ENCODE results near the gene SCGB1D1. TPM values are rescaled to one million over a fixed set of nuclear protein-coding genes. Genes with fewer than 3 reads are reported as not detected.

The SCGB1D1 gene
- total RNA-seq, 1 experiment from 2014 or later, result not detected

- Mint-ChIP-seq H3K27me3 (ENCODE audit: low read depth) (peaks cover 3% of the 10 kb centered on the region), H3K27ac (no peak overlapping the region), H3K4me3 (no peak overlapping the region), H3K36me3 (no peaks in the 10 kb centered on the region), H3K4me1 (no peaks in the 10 kb centered on the region), H3K9me3 (peaks cover 2% of the 10 kb centered on the region; the same call in 1 of the 2 replicates)
- ATAC-seq (no peak), DNase-seq (ENCODE audit: low spot score) (no peak)
- TF ChIP-seq NFYB (CRISPR knock-in tag; conservative IDR thresholded peaks at IDR 0.05; ENCODE audit: low read depth) (no peak), TCF7 (CRISPR knock-in tag; IDR thresholded peaks at IDR 0.05; ENCODE audit: low read depth) (no peak), CREM (CRISPR knock-in tag; IDR thresholded peaks at IDR 0.05) (no peak), IRF2 (CRISPR knock-in tag; IDR thresholded peaks at IDR 0.05; ENCODE audit: borderline replicate concordance, low read depth) (no peak), TP53 (CRISPR knock-in tag; IDR thresholded peaks at IDR 0.05) (no peak), GABPB1 (CRISPR knock-in tag; IDR thresholded peaks at IDR 0.05) (no peak), ZBTB21 (CRISPR knock-in tag; IDR thresholded peaks at IDR 0.05; ENCODE audit: borderline replicate concordance) (no peak), CREB1 (CRISPR knock-in tag; IDR thresholded peaks at IDR 0.05) (no peak), ERG (CRISPR knock-in tag; IDR thresholded peaks at IDR 0.05) (no peak), ZNF281 (CRISPR knock-in tag; IDR thresholded peaks at IDR 0.05) (no peak), ZNF532 (CRISPR knock-in tag; IDR thresholded peaks at IDR 0.05; ENCODE audit: borderline replicate concordance) (no peak)
- POLR2A ChIA-PET, result no interaction called here
- CTCF ChIA-PET, result no interaction called here
Observed at GRCh38 chr11:62233730-62234129, 43.7 kb downstream of the SCGB1D1 start.

GRCh38 chr11:62236187-62236586, 46.2 kb downstream of the SCGB1D1 start:
- peaks cover 7% of the 10 kb centered on the region for H3K27me3 Mint-ChIP-seq (ENCODE audit: low read depth)
- H3K4me1 Mint-ChIP-seq, result no peaks in the 10 kb centered on the region
- CTCF ChIA-PET, result no interaction called here
- H3K36me3 Mint-ChIP-seq, result no peaks in the 10 kb centered on the region
- H3K27ac Mint-ChIP-seq, result no peak overlapping the region
- H3K9me3 Mint-ChIP-seq, result no peaks in the 10 kb centered on the region
- H3K4me3 Mint-ChIP-seq, result no peak overlapping the region
- no peak for ATAC-seq
- TF ChIP-seq PRRX2 (CRISPR knock-in tag; IDR thresholded peaks at IDR 0.05), result no peak
- no peak for TF ChIP-seq ZNF425 (CRISPR knock-in tag; conservative IDR thresholded peaks at IDR 0.05)
- no peak for TF ChIP-seq ATF1 (CRISPR knock-in tag; IDR thresholded peaks at IDR 0.05)
- TF ChIP-seq SOX15 (CRISPR knock-in tag; IDR thresholded peaks at IDR 0.05), result no peak
- no peak for TF ChIP-seq HMGXB4 (CRISPR knock-in tag; IDR thresholded peaks at IDR 0.05)
- POLR2A ChIA-PET, result no interaction called here
- no peak for DNase-seq (ENCODE audit: low spot score)

Data from WTC11 (cell line).